Measurements from ENCODE around the gene MAGI2. TPM values are rescaled to one million over a fixed set of nuclear protein-coding genes. Genes with fewer than 3 reads are reported as not detected.

The MAGI2 gene
- total RNA-seq, 1 donor from 2014 or later = 6.3 TPM

- intact Hi-C loops (cut with DNase I) = no loop called here
- DNase-seq (ENCODE audit: low spot score) = no peak
These were observed 53.2 kb downstream of the MAGI2 start for GRCh38 chr7:79400222-79400621.

GRCh38 chr7:79398138-79398749 lies 55.2 kb downstream of the MAGI2 start:
- intact Hi-C loops (cut with DNase I) = no loop called here
- no peak for DNase-seq (ENCODE audit: low spot score)

- intact Hi-C loops (cut with DNase I) = no loop called here
- no peak for DNase-seq (ENCODE audit: low spot score)
These were observed 66.6 kb downstream of the MAGI2 start for GRCh38 chr7:79386688-79387422.

GRCh38 chr7:79381921-79382320 lies 71.5 kb downstream of the MAGI2 start:
- no peak for DNase-seq (ENCODE audit: low spot score)
- intact Hi-C loops (cut with DNase I) = no loop called here

GRCh38 chr7:79377097-79377496 lies 76.4 kb downstream of the MAGI2 start:
- DNase-seq (ENCODE audit: low spot score) = no peak
- intact Hi-C loops (cut with DNase I) = no loop called here

- no peak for DNase-seq (ENCODE audit: low spot score)
- intact Hi-C loops (cut with DNase I) = no loop called here
These were observed 77.0 kb downstream of the MAGI2 start for GRCh38 chr7:79376299-79377025.

- intact Hi-C loops (cut with DNase I) = no loop called here
These were observed 92.3 kb downstream of the MAGI2 start for GRCh38 chr7:79361214-79361613.

GRCh38 chr7:79359827-79360226 lies 93.6 kb downstream of the MAGI2 start:
- intact Hi-C loops (cut with DNase I) = no loop called here
- DNase-seq (ENCODE audit: low spot score) = no peak

More at GRCh38 chr7:79361214-79361613, 92.3 kb downstream of the MAGI2 start:
- no peak for DNase-seq (ENCODE audit: low spot score)

GRCh38 chr7:79357101-79357500 lies 96.4 kb downstream of the MAGI2 start:
- DNase-seq (ENCODE audit: low spot score) = no peak
- intact Hi-C loops (cut with DNase I) = no loop called here

GRCh38 chr7:79353720-79354468 lies 99.6 kb downstream of the MAGI2 start:
- no peak for DNase-seq (ENCODE audit: low spot score)
- intact Hi-C loops (cut with DNase I) = no loop called here

- no peak for DNase-seq (ENCODE audit: low spot score)
- intact Hi-C loops (cut with DNase I) = no loop called here
These were observed 101.1 kb downstream of the MAGI2 start for GRCh38 chr7:79352323-79352722.

- intact Hi-C loops (cut with DNase I) = no loop called here
- no peak for DNase-seq (ENCODE audit: low spot score)
These were observed 106.1 kb downstream of the MAGI2 start for GRCh38 chr7:79347351-79347750.

- intact Hi-C loops (cut with DNase I) = no loop called here
These were observed 111.6 kb downstream of the MAGI2 start for GRCh38 chr7:79341902-79342301.

GRCh38 chr7:79340212-79340611 lies 113.3 kb downstream of the MAGI2 start:
- intact Hi-C loops (cut with DNase I) = no loop called here

More at GRCh38 chr7:79341902-79342301, 111.6 kb downstream of the MAGI2 start:
- DNase-seq (ENCODE audit: low spot score) = no peak

GRCh38 chr7:79339208-79339925 lies 114.1 kb downstream of the MAGI2 start:
- no peak for DNase-seq (ENCODE audit: low spot score)
- intact Hi-C loops (cut with DNase I) = loop anchor here (10.0 kb wide), 1 partner anchor 65 kb away; no protein-coding TSS in a partner anchor

More at GRCh38 chr7:79340212-79340611, 113.3 kb downstream of the MAGI2 start:
- DNase-seq (ENCODE audit: low spot score) = no peak

- DNase-seq (ENCODE audit: low spot score) = no peak
- intact Hi-C loops (cut with DNase I) = loop anchor here (10.0 kb wide), 1 partner anchor 63 kb away; no protein-coding TSS in a partner anchor
These were observed 115.8 kb downstream of the MAGI2 start for GRCh38 chr7:79337717-79338116.

- intact Hi-C loops (cut with DNase I) = loop anchor here (10.0 kb wide), 1 partner anchor 60 kb away; no protein-coding TSS in a partner anchor
- DNase-seq (ENCODE audit: low spot score) = no peak
These were observed 118.6 kb downstream of the MAGI2 start for GRCh38 chr7:79334841-79335240.

GRCh38 chr7:79334334-79334733 lies 119.1 kb downstream of the MAGI2 start:
- DNase-seq (ENCODE audit: low spot score) = no peak
- intact Hi-C loops (cut with DNase I) = loop anchor here (10.0 kb wide), 1 partner anchor 60 kb away; no protein-coding TSS in a partner anchor

GRCh38 chr7:79332091-79332490 lies 121.4 kb downstream of the MAGI2 start:
- intact Hi-C loops (cut with DNase I) = loop anchor here (10.0 kb wide), 1 partner anchor 57 kb away; no protein-coding TSS in a partner anchor
- DNase-seq (ENCODE audit: low spot score) = no peak
